Liver (tissue), 9 donors: Measurements from ENCODE around the gene GRM2. TPM values are rescaled to one million over a fixed set of nuclear protein-coding genes. Genes with fewer than 3 reads are reported as not detected.

ENCODE experiments used
- DNase-seq: peaks from one replicate; pipeline ENCODE4 v3.0.0-alpha.2; 2017; ENCODE audit warnings: low spot score
- H3K27ac ChIP-seq, 2 donors: one replicate each; pipeline ENCODE4 v1.7.0; 2013; ENCODE audit warnings: inconsistent platforms in 2 of 2, low read length in 2 of 2, control low read depth in 1 of 2, low read depth in 1 of 2, mild to moderate bottlenecking in 1 of 2
- H3K27me3 ChIP-seq, 4 donors: one replicate each; pipeline versions ENCODE4 v1.6.1 to v1.7.0; 2013; ENCODE audit warnings: low read length in 3 of 4, inconsistent platforms in 1 of 4, mild to moderate bottlenecking in 1 of 4, moderate library complexity in 1 of 4; ENCODE audit not compliant: control insufficient read depth in 4 of 4, insufficient read depth in 4 of 4
- H3K36me3 ChIP-seq, 4 donors: one replicate each; pipeline versions ENCODE4 v1.6.1 to v1.7.0; 2013; ENCODE audit warnings: low read length in 3 of 4, mild to moderate bottlenecking in 3 of 4, low read depth in 1 of 4, moderate library complexity in 1 of 4; ENCODE audit not compliant: control insufficient read depth in 4 of 4, insufficient read depth in 3 of 4
- H3K4me1 ChIP-seq, 4 donors: one replicate each; pipeline versions ENCODE4 v1.6.1 to v1.7.0; 2013; ENCODE audit warnings: low read length in 3 of 4, mild to moderate bottlenecking in 3 of 4, moderate library complexity in 1 of 4; ENCODE audit not compliant: control insufficient read depth in 4 of 4, insufficient read depth in 4 of 4
- H3K4me3 ChIP-seq, 3 donors: one replicate each; pipeline versions ENCODE4 v1.6.1 to v1.7.0; 2013; ENCODE audit warnings: low read length in 3 of 3, control low read depth in 1 of 3, low read depth in 1 of 3, mild to moderate bottlenecking in 1 of 3
- H3K9ac ChIP-seq, 2 donors: one replicate each; pipeline ENCODE4 v1.7.0; 2013; ENCODE audit warnings: low read length in 2 of 2, mild to moderate bottlenecking in 2 of 2, moderate library complexity in 2 of 2, control low read depth in 1 of 2, low read depth in 1 of 2
- H3K9me3 ChIP-seq, 4 donors: one replicate each; pipeline versions ENCODE4 v1.6.1 to v1.7.0; 2013; ENCODE audit warnings: low read length in 3 of 4; ENCODE audit not compliant: control insufficient read depth in 4 of 4
- CTCF ChIP-seq: fragments of 150-350 bp; IDR thresholded peaks from 2 replicates; pipeline ENCODE4 v1.5.1; 2017; ENCODE audit warnings: improper control_type of control experiment, low read depth, low read length; ENCODE audit not compliant: missing input control
- EGR1 ChIP-seq, 2 donors: IDR thresholded peaks; 2 replicates each; pipeline ENCODE4 v1.6.1; 2016 to 2018; ENCODE audit warnings: antibody characterized with exemption in 2 of 2, low read depth in 2 of 2
- FOXA1 ChIP-seq: IDR thresholded peaks from 2 replicates; pipeline ENCODE4 v1.6.1; 2016; ENCODE audit warnings: antibody characterized with exemption
- GABPA ChIP-seq, 2 donors: IDR thresholded peaks in 1 of 2; conservative IDR thresholded peaks in 1 of 2; 2 replicates each; pipeline ENCODE4 v1.6.1; 2016; ENCODE audit warnings: antibody characterized with exemption in 2 of 2, mild to moderate bottlenecking in 1 of 2, moderate library complexity in 1 of 2
- HNF4G ChIP-seq: IDR thresholded peaks from 2 replicates; pipeline ENCODE4 v1.6.1; 2016; ENCODE audit warnings: antibody characterized with exemption
- JUND ChIP-seq, 2 donors: IDR thresholded peaks; 2 replicates each; pipeline ENCODE4 v1.6.1; 2016; ENCODE audit warnings: antibody characterized with exemption in 2 of 2
- NR2F2 ChIP-seq: IDR thresholded peaks from 2 replicates; pipeline ENCODE4 v1.6.1; 2016; ENCODE audit warnings: antibody characterized with exemption
- REST ChIP-seq: IDR thresholded peaks from 2 replicates; pipeline ENCODE4 v1.6.1; 2016; ENCODE audit warnings: antibody characterized with exemption, mild to moderate bottlenecking
- RXRA ChIP-seq, 2 donors: IDR thresholded peaks; 2 replicates each; pipeline ENCODE4 v1.6.1; 2017 to 2018; ENCODE audit warnings: antibody characterized with exemption in 2 of 2, mild to moderate bottlenecking in 1 of 2
- SP1 ChIP-seq: IDR thresholded peaks from 2 replicates; pipeline ENCODE4 v1.6.1; 2018; ENCODE audit warnings: antibody characterized with exemption, mild to moderate bottlenecking
- YY1 ChIP-seq: IDR thresholded peaks from 2 replicates; pipeline ENCODE4 v1.6.1; 2016; ENCODE audit warnings: antibody characterized with exemption, mild to moderate bottlenecking
- ZBTB33 ChIP-seq: IDR thresholded peaks from 2 replicates; pipeline ENCODE4 v1.6.1; 2016; ENCODE audit warnings: antibody characterized with exemption
- WGBS: extraction: QIAGEN DNeasy Blood & Tissue Kit; methylation state at CpG from one replicate; pipeline ENCODE4 v1.1.7; 2013; 5-methylcytosine and 5-hydroxymethylcytosine counted together
- polyA plus RNA-seq, 2 donors: library from polyadenylated mRNA; stranded (reverse) in 1 of 2; unstranded in 1 of 2; fragments of 200-250 nt in 1 of 2; fragments of >200 nt in 1 of 2; fragmentation: Nextera tagmentation in 1 of 2; extraction: Ambion mirVana in 1 of 2; gene quantifications; one replicate each; pipeline versions ENCODE4 v1.2.1 to v1.2.3, GENCODE V29; 2013 to 2015
- total RNA-seq, 2 donors: library from RNA; depleted of rRNA; stranded (reverse); fragments of >200 nt; gene quantifications; one replicate each; pipeline ENCODE4 v1.2.3, GENCODE V29; 2014
- donor health status: healthy.
- donor health status: healthy.
- donor health status: healthy.
- donor health status: healthy.
- donor health status: healthy.

GRM2 gene
- total and polyA plus RNA-seq, 4 donors, result 0.02 to 0.08 TPM; not detected in 2

GRCh38 chr3:51679318-51679717, 27.6 kb upstream of the GRM2 start (continued):
- TF ChIP-seq ZBTB33 (no peak), EGR1 (IDR thresholded peaks at IDR 0.05; ENCODE audit: low read depth in 2 of 2) (no peak), SP1 (no peak), GABPA (IDR thresholded peaks at IDR 0.05 in 1 of 2, conservative IDR thresholded peaks at IDR 0.05 in 1 of 2) (no peak), NR2F2 (no peak), FOXA1 (no peak)

GRCh38 chr3:51679777-51680176, 27.1 kb upstream of the GRM2 start:
- H3K9me3 ChIP-seq, result no peaks in the 10 kb centered on the region
- peaks cover 0 to 26% (median 6%) of the 10 kb centered on the region in 4 donors for H3K36me3 ChIP-seq
- no peak overlapping the region for H3K9ac ChIP-seq
- H3K4me1 ChIP-seq, result peaks cover 2 to 18% (median 15%) of the 10 kb centered on the region in 4 donors
- no peak for DNase-seq
- no peaks in the 10 kb centered on the region for H3K27me3 ChIP-seq
- TF ChIP-seq SP1 (no peak), HNF4G (no peak), RXRA (IDR thresholded peaks at IDR 0.05) (no peak), FOXA1 (no peak), EGR1 (IDR thresholded peaks at IDR 0.05; ENCODE audit: low read depth in 2 of 2) (no peak), CTCF (no peak), REST (no peak), JUND (IDR thresholded peaks at IDR 0.05) (no peak)
- no peak overlapping the region for H3K4me3 ChIP-seq
- 89% methylated on average over 7 of the region's 7 CpGs for WGBS
- no peak overlapping the region for H3K27ac ChIP-seq

GRCh38 chr3:51680196-51680595, 26.7 kb upstream of the GRM2 start:
- no peak overlapping the region for H3K27ac ChIP-seq
- no peak overlapping the region for H3K4me3 ChIP-seq
- peaks cover 2 to 26% (median 8%) of the 10 kb centered on the region in 4 donors for H3K36me3 ChIP-seq
- no peaks in the 10 kb centered on the region for H3K9me3 ChIP-seq
- H3K9ac ChIP-seq, result no peak overlapping the region
- no peak for TF ChIP-seq JUND (IDR thresholded peaks at IDR 0.05)
- no peak for TF ChIP-seq YY1
- TF ChIP-seq ZBTB33, result no peak
- H3K27me3 ChIP-seq, result no peaks in the 10 kb centered on the region
- peaks cover 2 to 18% (median 15%) of the 10 kb centered on the region in 4 donors for H3K4me1 ChIP-seq
- no peak for DNase-seq
- WGBS, result 82% methylated on average over 6 of the region's 6 CpGs
